Sigmoid colon (tissue), 7 donors: Measurements from ENCODE around the gene COLEC12. TPM values are rescaled to one million over a fixed set of nuclear protein-coding genes. Genes with fewer than 3 reads are reported as not detected.

Source experiments
- DNase-seq: peaks from one replicate; pipeline ENCODE4 v3.0.0-alpha.2; 2019
- H3K27ac ChIP-seq, 4 donors: fragments of 200-600 bp; sonication (generic); one replicate each; pipeline ENCODE4 v1.5.1; 2016 to 2019; ENCODE audit warnings: mild to moderate bottlenecking in 1 of 4
- H3K27me3 ChIP-seq, 3 donors: fragments of 200-600 bp; sonication (generic); one replicate each; pipeline ENCODE4 v1.5.1; 2019; ENCODE audit warnings: mild to moderate bottlenecking in 1 of 3
- H3K36me3 ChIP-seq, 4 donors: fragments of 200-600 bp; sonication (generic); one replicate each; pipeline ENCODE4 v1.5.1; 2016 to 2019
- H3K4me1 ChIP-seq, 4 donors: fragments of 200-600 bp; sonication (generic); one replicate each; pipeline ENCODE4 v1.5.1; 2017 to 2019
- H3K4me3 ChIP-seq, 4 donors: fragments of 200-600 bp; sonication (generic); one replicate each; pipeline ENCODE4 v1.5.1; 2017 to 2019; ENCODE audit warnings: mild to moderate bottlenecking in 2 of 4, moderate library complexity in 1 of 4
- H3K9me3 ChIP-seq, 4 donors: fragments of 200-600 bp in 3 of 4; sonication (generic) in 3 of 4; one replicate each; pipeline versions ENCODE4 v1.5.1 to v1.6.1; 2013 to 2019
- CTCF ChIP-seq, 4 experiments: fragments of 450-650 bp in 3 of 4; fragments of 200-600 bp in 1 of 4; IDR thresholded peaks; one replicate each; pipeline ENCODE4 v1.5.1; 2016 to 2019; ENCODE audit warnings: antibody characterized with exemption in 4 of 4, mild to moderate bottlenecking in 3 of 4, moderate library complexity in 2 of 4
- EP300 ChIP-seq, 4 donors: sonication (generic); formaldehyde crosslinking; IDR thresholded peaks; one replicate each; pipeline ENCODE4 v1.6.1; 2017; ENCODE audit warnings: antibody characterized with exemption in 4 of 4
- POLR2A ChIP-seq, 2 donors: fragments of 450-650 bp; IDR thresholded peaks; one replicate each; pipeline ENCODE4 v1.6.1; 2016; ENCODE audit warnings: antibody characterized with exemption in 2 of 2, mild to moderate bottlenecking in 2 of 2, moderate library complexity in 2 of 2
- POLR2AphosphoS5 ChIP-seq, 4 donors: sonication (generic); formaldehyde crosslinking; IDR thresholded peaks; one replicate each; pipeline ENCODE4 v1.6.1; 2017; ENCODE audit warnings: antibody characterized with exemption in 4 of 4
- WGBS, 2 donors: extraction: QIAGEN DNeasy Blood & Tissue Kit; methylation state at CpG; one replicate each; pipeline ENCODE4 v1.1.7; 2013; 5-methylcytosine and 5-hydroxymethylcytosine counted together
- intact Hi-C: fragments of 100-400 bp; cut with DNase I; formaldehyde crosslinking; loops from one replicate; pipeline ENCODE4 v1.15.1; 2023
- polyA plus RNA-seq, 3 donors: library from polyadenylated mRNA; stranded (reverse); fragments of 200-250 nt; gene quantifications; one replicate each; pipeline ENCODE4 v1.2.3, GENCODE V29; 2013
- total RNA-seq, 4 donors: library from RNA; depleted of rRNA; stranded (reverse); fragments of >200 nt; gene quantifications; one replicate each; pipeline ENCODE4 v1.1.0, GENCODE V29; 2016
- donor health status: healthy with polysubstance abuse.
- donor health status: Bipolar disorder and iron deficiency.
- donor health status: healthy.

Gene COLEC12
- total and polyA plus RNA-seq, 7 donors = 0.69 to 24.7 (median 15.9) TPM

- no peak for DNase-seq
- no peaks in the 10 kb centered on the region for H3K27me3 ChIP-seq
- WGBS, 2 donors = 91 to 95% methylated on average over 6 of the region's 6 CpGs
- no peak for TF ChIP-seq EP300 (IDR thresholded peaks at IDR 0.05)
- TF ChIP-seq CTCF (IDR thresholded peaks at IDR 0.05) = no peak
- no peak for TF ChIP-seq POLR2A (IDR thresholded peaks at IDR 0.05)
- no peak for TF ChIP-seq POLR2AphosphoS5 (IDR thresholded peaks at IDR 0.05)
- H3K9me3 ChIP-seq = no peaks in the 10 kb centered on the region
- no peak overlapping the region for H3K27ac ChIP-seq
- H3K4me3 ChIP-seq = no peak overlapping the region
- intact Hi-C loops = no loop called here
- H3K36me3 ChIP-seq = no peaks in the 10 kb centered on the region
- H3K4me1 ChIP-seq = peaks cover 0 to 16% (median 3%) of the 10 kb centered on the region in 4 donors
These were observed 134.8 kb downstream of the COLEC12 start for GRCh38 chr18:365651-366050.

- no peaks in the 10 kb centered on the region for H3K36me3 ChIP-seq
- whole genome bisulfite sequencing, 2 donors = 33 to 53% methylated on average over 2 of the region's 2 CpGs
- H3K27me3 ChIP-seq = no peaks in the 10 kb centered on the region
- peaks cover 0 to 11% (median 0%) of the 10 kb centered on the region in 4 donors for H3K4me1 ChIP-seq
- intact Hi-C loops = no loop called here
- H3K27ac ChIP-seq = peak overlapping the region in 1 of 4 donors; percentile 51
- no peak for DNase-seq
- no peaks in the 10 kb centered on the region for H3K9me3 ChIP-seq
- TF ChIP-seq POLR2AphosphoS5 (IDR thresholded peaks at IDR 0.05) = no peak
- no peak for TF ChIP-seq CTCF (IDR thresholded peaks at IDR 0.05)
- no peak for TF ChIP-seq POLR2A (IDR thresholded peaks at IDR 0.05)
- TF ChIP-seq EP300 (IDR thresholded peaks at IDR 0.05) = no peak
- no peak overlapping the region for H3K4me3 ChIP-seq
These were observed 136.2 kb downstream of the COLEC12 start for GRCh38 chr18:364256-364826.

- intact Hi-C loops = no loop called here
- DNase-seq = no peak
- Histone ChIP-seq H3K4me3 (no peak overlapping the region), H3K27ac (peak overlapping the region in 2 of 4 donors; percentile 42 to 51), H3K9me3 (no peaks in the 10 kb centered on the region), H3K27me3 (no peaks in the 10 kb centered on the region), H3K4me1 (peaks cover 0 to 11% (median 0%) of the 10 kb centered on the region in 4 donors), H3K36me3 (no peaks in the 10 kb centered on the region)
- TF ChIP-seq POLR2AphosphoS5 (IDR thresholded peaks at IDR 0.05) (no peak), POLR2A (IDR thresholded peaks at IDR 0.05) (no peak), EP300 (IDR thresholded peaks at IDR 0.05) (no peak), CTCF (IDR thresholded peaks at IDR 0.05) (no peak)
- WGBS, 2 donors = 12 to 48% methylated on average over 11 of the region's 11 CpGs
These were observed 137.0 kb downstream of the COLEC12 start for GRCh38 chr18:363301-364085.

- no peak for DNase-seq
- H3K27ac ChIP-seq = peak overlapping the region in 2 of 4 donors; percentile 42 to 51
- TF ChIP-seq EP300 (IDR thresholded peaks at IDR 0.05) (no peak), CTCF (IDR thresholded peaks at IDR 0.05) (no peak), POLR2A (IDR thresholded peaks at IDR 0.05) (no peak), POLR2AphosphoS5 (IDR thresholded peaks at IDR 0.05) (no peak)
- no peaks in the 10 kb centered on the region for H3K27me3 ChIP-seq
- H3K36me3 ChIP-seq = no peaks in the 10 kb centered on the region
- intact Hi-C loops = no loop called here
- no peaks in the 10 kb centered on the region for H3K9me3 ChIP-seq
- H3K4me3 ChIP-seq = no peak overlapping the region
- peaks cover 0 to 14% (median 2%) of the 10 kb centered on the region in 4 donors for H3K4me1 ChIP-seq
- 72 to 73% methylated on average over 12 of the region's 12 CpGs for WGBS, 2 donors
These were observed 137.9 kb downstream of the COLEC12 start for GRCh38 chr18:362311-363290.
